GM12878 (cell line): Measurements from ENCODE around the gene OCLN. TPM values are rescaled to one million over a fixed set of nuclear protein-coding genes. Genes with fewer than 3 reads are reported as not detected.

Experiments used
- ATAC-seq: fragments of 200-7000 bp; cut with Tn5 transposase; 3 replicates; pipeline ENCODE4 v1.9.1; 2020; ENCODE audit warnings: mild to moderate bottlenecking, moderate library complexity
- BruUV-seq: library from RNA; stranded (reverse); fragments of 400-500 nt; replicated peaks from 2 replicates; lab custom pipeline; 2021; lab: Mats Ljungman, UMichigan
- CTCF ChIA-PET: fragments of 300-600 bp; sonication (Branson Sonifier 250); formaldehyde crosslinking; extraction: SDS; loops from one replicate; lab custom pipeline; 2021; ENCODE audit warnings: inconsistent platforms; lab: Yijun Ruan, JAX
- POLR2A ChIA-PET: fragments of 350-600 bp; formaldehyde crosslinking; extraction: SDS; loops from one replicate; lab custom pipeline; 2021; ENCODE audit warnings: inconsistent platforms; lab: Charles Lee
- RAD21 ChIA-PET: fragments of 300-600 bp; sonication (Branson Sonifier 250); formaldehyde crosslinking; loops from one replicate; lab custom pipeline; 2023; ENCODE audit warnings: antibody characterized with exemption; ENCODE audit not compliant: unreplicated experiment; lab: Charles Lee
- SMC1A ChIA-PET: fragments of 300-600 bp; sonication (Branson Sonifier 250); formaldehyde crosslinking; loops from one replicate; lab custom pipeline; 2023; ENCODE audit not compliant: unreplicated experiment, uncharacterized antibody; lab: Charles Lee
- DNase-seq: peaks from one replicate; pipeline ENCODE4 v3.0.0-alpha.2; 2011; ENCODE audit warnings: low read depth, low spot score
- FAIRE-seq: peaks from 3 replicates; lab custom pipeline; 2011; peaks lifted over from hg19 to GRCh38; lab: Jason Lieb, UNC
- H2AFZ ChIP-seq: 2 replicates; pipeline ENCODE4 v1.6.0; 2011; ENCODE audit warnings: low read depth, low read length, control low read depth; ENCODE audit not compliant: control insufficient read depth
- H3K27ac ChIP-seq: 2 replicates; pipeline ENCODE4 v1.5.1; 2011; ENCODE audit warnings: control low read depth; ENCODE audit not compliant: control insufficient read depth, insufficient read depth
- H3K27me3 ChIP-seq, 2 experiments: replicated peaks in 1 of 2; 2 replicates each; pipeline versions ENCODE4 v1.6.0 to v1.6.1; 2011; ENCODE audit warnings: low read length in 1 of 2; ENCODE audit not compliant: control insufficient read depth in 2 of 2, insufficient read depth in 2 of 2
- H3K36me3 ChIP-seq, 2 experiments: 2 replicates each; pipeline ENCODE4 v1.5.1; 2011; ENCODE audit warnings: low read length in 1 of 2; ENCODE audit not compliant: control insufficient read depth in 2 of 2, insufficient read depth in 2 of 2
- H3K4me1 ChIP-seq: 2 replicates; pipeline ENCODE4 v1.6.1; 2011; ENCODE audit warnings: mild to moderate bottlenecking, low read length, moderate library complexity, mixed read lengths; ENCODE audit not compliant: control insufficient read depth, insufficient read depth
- H3K4me2 ChIP-seq: 2 replicates; pipeline ENCODE4 v1.6.0; 2011; ENCODE audit warnings: control low read depth; ENCODE audit not compliant: control insufficient read depth, insufficient read depth
- H3K4me3 ChIP-seq: fragments of 200-600 bp; sonication (generic); 2 replicates; pipeline ENCODE4 v1.5.1; 2016
- H3K79me2 ChIP-seq: 2 replicates; pipeline ENCODE4 v1.6.0; 2011; ENCODE audit warnings: low read length; ENCODE audit not compliant: control insufficient read depth, insufficient read depth
- H3K9ac ChIP-seq: 2 replicates; pipeline ENCODE4 v1.8.0; 2011; ENCODE audit warnings: low read length, control low read depth, mixed read lengths; ENCODE audit not compliant: control insufficient read depth, insufficient read depth
- H3K9me3 ChIP-seq: replicated peaks from 3 replicates; pipeline ENCODE4 v1.5.1; 2011; ENCODE audit warnings: mild to moderate bottlenecking, low read length; ENCODE audit not compliant: control insufficient read depth, insufficient read depth
- H4K20me1 ChIP-seq: 2 replicates; pipeline ENCODE4 v1.6.0; 2011; ENCODE audit not compliant: control insufficient read depth, insufficient read depth
- CHD2 ChIP-seq: IDR thresholded peaks from 2 replicates; pipeline ENCODE4 v1.6.1; 2011; ENCODE audit warnings: low read depth, low read length, improper control_type of control experiment, borderline replicate concordance
- EGR1 ChIP-seq, 2 experiments: IDR thresholded peaks; 1 replicate in 1 of 2; 2 replicates in 1 of 2; pipeline ENCODE4 v1.6.1; 2011 to 2012; ENCODE audit warnings: low read depth in 2 of 2, low read length in 2 of 2, borderline replicate concordance in 1 of 2, mild to moderate bottlenecking in 1 of 2, moderate library complexity in 1 of 2
- HCFC1 ChIP-seq: fragments of 150-350 bp; IDR thresholded peaks from 2 replicates; pipeline ENCODE4 v1.6.1; 2014; ENCODE audit warnings: low read length
- LARP7 ChIP-seq: fragments of 450-650 bp; IDR thresholded peaks from 2 replicates; pipeline ENCODE4 v1.6.1; 2017; ENCODE audit warnings: mild to moderate bottlenecking
- NRF1 ChIP-seq: conservative IDR thresholded peaks from 2 replicates; pipeline ENCODE4 v1.6.1; 2011; ENCODE audit warnings: mild to moderate bottlenecking, low read depth, low read length, improper control_type of control experiment
- POLR2A ChIP-seq: IDR thresholded peaks from 2 replicates; pipeline ENCODE4 v1.6.1; 2011; ENCODE audit warnings: low read depth, mild to moderate bottlenecking, low read length
- RUNX3 ChIP-seq: IDR thresholded peaks from 2 replicates; pipeline ENCODE4 v1.6.1; 2012; ENCODE audit warnings: low read length, inconsistent platforms
- SMARCA5 ChIP-seq: fragments of 450-650 bp; IDR thresholded peaks from 2 replicates; pipeline ENCODE4 v1.6.1; 2017; ENCODE audit warnings: mild to moderate bottlenecking
- SRF ChIP-seq, 2 experiments: IDR thresholded peaks; 2 replicates each; pipeline ENCODE4 v1.6.1; 2011; ENCODE audit warnings: low read depth in 2 of 2, low read length in 2 of 2, mild to moderate bottlenecking in 1 of 2, moderate library complexity in 1 of 2
- TCF3 ChIP-seq: IDR thresholded peaks from 2 replicates; pipeline ENCODE4 v1.6.1; 2012; ENCODE audit warnings: low read depth, mild to moderate bottlenecking, low read length, borderline replicate concordance; ENCODE audit not compliant: insufficient read depth
- YY1 ChIP-seq: IDR thresholded peaks from 2 replicates; pipeline ENCODE4 v1.6.1; 2011; ENCODE audit warnings: low read depth, mild to moderate bottlenecking, low read length
- WGBS: methylation state at CpG from one replicate; pipeline ENCODE4 v1.1.6; 2016; ENCODE audit warnings: low lambda C conversion rate; ENCODE audit not compliant: insufficient replicate concordance, insufficient coverage; ENCODE audit errors: missing lambda C conversion rate; 5-methylcytosine and 5-hydroxymethylcytosine counted together
- in situ Hi-C: fragments of 300-500 bp; cut with MboI; formaldehyde crosslinking; loops from 9 replicates; pipeline ENCODE4 v1.14.3; 2018; ENCODE audit warnings: mixed read lengths
- intact Hi-C: fragments of 100-400 bp; cut with micrococcal nuclease; formaldehyde crosslinking; loops from one replicate; pipeline ENCODE4 v1.14.2; 2022; ENCODE audit not compliant: unreplicated experiment
- polyA plus RNA-seq, 11 experiments: library from polyadenylated mRNA; depleted of rRNA in 4 of 11; unstranded in 6 of 11; stranded (reverse) in 5 of 11; fragments of >200 nt; fragmentation: Nextera tagmentation in 4 of 11; fragmentation: Illumina TruSeq in 1 of 11; extraction: Ambion mirVana in 4 of 11; extraction: Trizol in 1 of 11; gene quantifications; 1 replicate in 1 of 11; 2 replicates in 10 of 11; pipeline versions ENCODE4 v1.2.1 to v1.2.3, GENCODE V29; 2011 to 2016; ENCODE audit warnings: inconsistent platforms in 2 of 11, missing spikeins in 2 of 11, low read depth in 1 of 11
- total RNA-seq, 4 experiments: library from RNA; depleted of rRNA in 3 of 4; stranded (reverse); fragments of >200 nt in 3 of 4; fragmentation: Illumina TruSeq in 1 of 4; extraction: Trizol in 1 of 4; gene quantifications; 2 replicates each; pipeline versions ENCODE4 v1.2.1 to v1.2.3, GENCODE V29; 2013 to 2021
- TF ChIP-seq, protein P1 (sequence below): fragments of 450-650 bp; IDR thresholded peaks from 2 replicates; pipeline ENCODE4 v1.6.1; 2016; ENCODE audit warnings: mild to moderate bottlenecking, moderate library complexity, borderline replicate concordance
- TF ChIP-seq, protein P2 (sequence below): fragments of 450-650 bp; formaldehyde crosslinking; IDR thresholded peaks from 2 replicates; pipeline ENCODE4 v1.5.0; 2022; ENCODE audit warnings: mild to moderate bottlenecking, missing genetic modification characterization
- TF ChIP-seq, protein P3 (sequence below): IDR thresholded peaks from 2 replicates; pipeline ENCODE4 v1.6.1; 2012; ENCODE audit warnings: low read depth, low read length, improper control_type of control experiment

Gene OCLN
- total and polyA plus RNA-seq, 10 of the 15 experiments (the other 5 are each of a cell fraction or from before 2014, with no cell fraction given) = 2.0 to 26.5 (median 17.0) TPM

DNA sequence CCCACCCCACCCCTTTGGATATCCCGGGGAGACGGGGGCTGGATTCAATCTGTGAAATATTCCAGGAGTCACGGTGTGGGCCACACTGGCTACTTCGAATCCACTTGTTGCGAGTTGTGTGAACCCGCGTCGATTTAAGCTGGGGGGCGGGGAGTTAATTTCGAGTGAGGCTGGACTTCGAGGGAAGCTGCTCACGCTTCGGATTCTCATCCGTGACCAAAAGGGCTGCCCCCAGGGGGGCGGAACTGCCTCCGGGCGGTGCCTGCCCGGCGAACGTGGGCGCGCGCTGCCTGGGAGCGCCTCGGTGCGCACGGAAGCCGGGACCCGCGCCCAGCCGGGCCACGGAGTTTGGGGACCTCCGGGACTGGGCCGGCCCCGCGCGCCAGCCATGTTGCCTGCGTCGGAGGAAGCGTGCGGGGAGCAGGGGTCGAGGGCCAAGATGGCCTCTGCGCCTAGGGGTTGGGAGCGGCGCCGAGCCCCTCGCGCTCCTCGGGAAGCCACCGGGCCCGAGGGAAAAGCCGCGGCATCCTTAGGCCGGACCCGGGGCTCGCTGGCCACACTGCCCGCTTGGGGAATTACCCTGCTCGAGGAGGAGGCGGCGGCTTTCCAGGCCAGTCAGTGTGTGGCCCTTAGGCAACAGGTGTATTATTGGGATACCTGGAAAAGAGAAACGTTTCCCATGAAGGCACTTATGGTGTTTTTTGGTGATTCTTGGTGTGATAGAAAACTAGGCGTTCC, 975 bp downstream of the OCLN start:
- ChIA-PET RAD21 (interaction anchor here (1.0 kb wide), 1 partner anchor 61 kb away, joined by 4 read pairs; no protein-coding TSS in a partner anchor), CTCF (no interaction called here), POLR2A (interaction anchor here (0.6 to 1.1 kb wide), 3 partner anchors 62 to 400 kb away, joined by 3 to 4 read pairs (median 4); partner anchors contain the start of gene SLC30A5), SMC1A (interaction anchor here (0.6 to 1.7 kb wide), 5 partner anchors 13 to 122 kb away, joined by 3 to 4 read pairs (median 3); no protein-coding TSS in a partner anchor)
- peak overlapping the region; percentile 92 for H2AFZ ChIP-seq
- no peaks in the 10 kb centered on the region; a peak in 1 of 4 replicates for H3K27me3 ChIP-seq
- peak overlapping the region; percentile 86 for H3K4me2 ChIP-seq
- BruUV-seq = no TSS peak
- H3K27ac ChIP-seq = peak overlapping the region; percentile 57
- DNase-seq (no peak), FAIRE-seq (no peak), ATAC-seq (peak; percentile 71)
- peak overlapping the region; percentile 79 for H3K9ac ChIP-seq
- no peaks in the 10 kb centered on the region for H3K36me3 ChIP-seq
- under 1% methylated on average over 58 of the region's 62 CpGs for WGBS
- H4K20me1 ChIP-seq = no peaks in the 10 kb centered on the region
- no peaks in the 10 kb centered on the region for H3K9me3 ChIP-seq
- peaks cover 7% of the 10 kb centered on the region; the same call in 1 of the 2 replicates for H3K4me1 ChIP-seq
- H3K79me2 ChIP-seq = peaks cover 37% of the 10 kb centered on the region
- H3K4me3 ChIP-seq = peak overlapping the region; percentile 97
- in situ Hi-C loops = no loop called here
- intact Hi-C loops = loop anchor here (2.0 to 10.0 kb wide), 4 partner anchors 61 to 399 kb away; partner anchors contain the start of genes MARVELD2 and SLC30A5
- TF ChIP-seq, protein P1, sequence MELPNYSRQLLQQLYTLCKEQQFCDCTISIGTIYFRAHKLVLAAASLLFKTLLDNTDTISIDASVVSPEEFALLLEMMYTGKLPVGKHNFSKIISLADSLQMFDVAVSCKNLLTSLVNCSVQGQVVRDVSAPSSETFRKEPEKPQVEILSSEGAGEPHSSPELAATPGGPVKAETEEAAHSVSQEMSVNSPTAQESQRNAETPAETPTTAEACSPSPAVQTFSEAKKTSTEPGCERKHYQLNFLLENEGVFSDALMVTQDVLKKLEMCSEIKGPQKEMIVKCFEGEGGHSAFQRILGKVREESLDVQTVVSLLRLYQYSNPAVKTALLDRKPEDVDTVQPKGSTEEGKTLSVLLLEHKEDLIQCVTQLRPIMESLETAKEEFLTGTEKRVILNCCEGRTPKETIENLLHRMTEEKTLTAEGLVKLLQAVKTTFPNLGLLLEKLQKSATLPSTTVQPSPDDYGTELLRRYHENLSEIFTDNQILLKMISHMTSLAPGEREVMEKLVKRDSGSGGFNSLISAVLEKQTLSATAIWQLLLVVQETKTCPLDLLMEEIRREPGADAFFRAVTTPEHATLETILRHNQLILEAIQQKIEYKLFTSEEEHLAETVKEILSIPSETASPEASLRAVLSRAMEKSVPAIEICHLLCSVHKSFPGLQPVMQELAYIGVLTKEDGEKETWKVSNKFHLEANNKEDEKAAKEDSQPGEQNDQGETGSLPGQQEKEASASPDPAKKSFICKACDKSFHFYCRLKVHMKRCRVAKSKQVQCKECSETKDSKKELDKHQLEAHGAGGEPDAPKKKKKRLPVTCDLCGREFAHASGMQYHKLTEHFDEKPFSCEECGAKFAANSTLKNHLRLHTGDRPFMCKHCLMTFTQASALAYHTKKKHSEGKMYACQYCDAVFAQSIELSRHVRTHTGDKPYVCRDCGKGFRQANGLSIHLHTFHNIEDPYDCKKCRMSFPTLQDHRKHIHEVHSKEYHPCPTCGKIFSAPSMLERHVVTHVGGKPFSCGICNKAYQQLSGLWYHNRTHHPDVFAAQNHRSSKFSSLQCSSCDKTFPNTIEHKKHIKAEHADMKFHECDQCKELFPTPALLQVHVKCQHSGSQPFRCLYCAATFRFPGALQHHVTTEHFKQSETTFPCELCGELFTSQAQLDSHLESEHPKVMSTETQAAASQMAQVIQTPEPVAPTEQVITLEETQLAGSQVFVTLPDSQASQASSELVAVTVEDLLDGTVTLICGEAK = no peak
- TF ChIP-seq, protein P2, sequence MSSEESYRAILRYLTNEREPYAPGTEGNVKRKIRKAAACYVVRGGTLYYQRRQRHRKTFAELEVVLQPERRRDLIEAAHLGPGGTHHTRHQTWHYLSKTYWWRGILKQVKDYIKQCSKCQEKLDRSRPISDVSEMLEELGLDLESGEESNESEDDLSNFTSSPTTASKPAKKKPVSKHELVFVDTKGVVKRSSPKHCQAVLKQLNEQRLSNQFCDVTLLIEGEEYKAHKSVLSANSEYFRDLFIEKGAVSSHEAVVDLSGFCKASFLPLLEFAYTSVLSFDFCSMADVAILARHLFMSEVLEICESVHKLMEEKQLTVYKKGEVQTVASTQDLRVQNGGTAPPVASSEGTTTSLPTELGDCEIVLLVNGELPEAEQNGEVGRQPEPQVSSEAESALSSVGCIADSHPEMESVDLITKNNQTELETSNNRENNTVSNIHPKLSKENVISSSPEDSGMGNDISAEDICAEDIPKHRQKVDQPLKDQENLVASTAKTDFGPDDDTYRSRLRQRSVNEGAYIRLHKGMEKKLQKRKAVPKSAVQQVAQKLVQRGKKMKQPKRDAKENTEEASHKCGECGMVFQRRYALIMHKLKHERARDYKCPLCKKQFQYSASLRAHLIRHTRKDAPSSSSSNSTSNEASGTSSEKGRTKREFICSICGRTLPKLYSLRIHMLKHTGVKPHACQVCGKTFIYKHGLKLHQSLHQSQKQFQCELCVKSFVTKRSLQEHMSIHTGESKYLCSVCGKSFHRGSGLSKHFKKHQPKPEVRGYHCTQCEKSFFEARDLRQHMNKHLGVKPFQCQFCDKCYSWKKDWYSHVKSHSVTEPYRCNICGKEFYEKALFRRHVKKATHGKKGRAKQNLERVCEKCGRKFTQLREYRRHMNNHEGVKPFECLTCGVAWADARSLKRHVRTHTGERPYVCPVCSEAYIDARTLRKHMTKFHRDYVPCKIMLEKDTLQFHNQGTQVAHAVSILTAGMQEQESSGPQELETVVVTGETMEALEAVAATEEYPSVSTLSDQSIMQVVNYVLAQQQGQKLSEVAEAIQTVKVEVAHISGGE (CRISPR knock-in tag) = 0 out of 2 replicates have a peak, but pooled peaks have one; percentile 18
- TF ChIP-seq RUNX3 (peak; percentile 22; the same call in 1 of the 2 replicates), NRF1 (no peak), POLR2A (peak; percentile 69; the same call in 1 of the 2 replicates), YY1 (peak; percentile 92), CHD2 (0 out of 2 replicates have a peak, but pooled peaks have one; percentile 28), HCFC1 (no peak), LARP7 (peak; percentile 76; the same call in 1 of the 2 replicates), SMARCA5 (0 out of 2 replicates have a peak, but pooled peaks have one; percentile 27), EGR1 (IDR thresholded peaks at IDR 0.05; ENCODE audit: borderline replicate concordance in 1 of 2, low read depth in 2 of 2, low read length in 2 of 2) (peak in 1 of 2 experiments; percentile 73; a peak in 1 of 3 replicates), TCF3 (no peak), SRF (IDR thresholded peaks at IDR 0.05; ENCODE audit: low read depth in 2 of 2, low read length in 2 of 2) (no peak)
- TF ChIP-seq, protein P3, sequence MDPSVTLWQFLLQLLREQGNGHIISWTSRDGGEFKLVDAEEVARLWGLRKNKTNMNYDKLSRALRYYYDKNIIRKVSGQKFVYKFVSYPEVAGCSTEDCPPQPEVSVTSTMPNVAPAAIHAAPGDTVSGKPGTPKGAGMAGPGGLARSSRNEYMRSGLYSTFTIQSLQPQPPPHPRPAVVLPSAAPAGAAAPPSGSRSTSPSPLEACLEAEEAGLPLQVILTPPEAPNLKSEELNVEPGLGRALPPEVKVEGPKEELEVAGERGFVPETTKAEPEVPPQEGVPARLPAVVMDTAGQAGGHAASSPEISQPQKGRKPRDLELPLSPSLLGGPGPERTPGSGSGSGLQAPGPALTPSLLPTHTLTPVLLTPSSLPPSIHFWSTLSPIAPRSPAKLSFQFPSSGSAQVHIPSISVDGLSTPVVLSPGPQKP = no peak
